Ureter (tissue), 1 donor: Measurements from ENCODE around the gene WDR82. TPM values are rescaled to one million over a fixed set of nuclear protein-coding genes. Genes with fewer than 3 reads are reported as not detected.

Experiments used
- DNase-seq: peaks from one replicate; pipeline ENCODE4 v3.0.0-alpha.2; 2020; ENCODE audit warnings: low spot score
- total RNA-seq: library from RNA; stranded (reverse); gene quantifications from one replicate; pipeline ENCODE4 v1.2.4, GENCODE V29; 2023
- donor health status: DM: yes; HTN: yes; CAD: no.

Gene WDR82
- total RNA-seq, 1 donor from 2014 or later, result 81.6 TPM

DNA sequence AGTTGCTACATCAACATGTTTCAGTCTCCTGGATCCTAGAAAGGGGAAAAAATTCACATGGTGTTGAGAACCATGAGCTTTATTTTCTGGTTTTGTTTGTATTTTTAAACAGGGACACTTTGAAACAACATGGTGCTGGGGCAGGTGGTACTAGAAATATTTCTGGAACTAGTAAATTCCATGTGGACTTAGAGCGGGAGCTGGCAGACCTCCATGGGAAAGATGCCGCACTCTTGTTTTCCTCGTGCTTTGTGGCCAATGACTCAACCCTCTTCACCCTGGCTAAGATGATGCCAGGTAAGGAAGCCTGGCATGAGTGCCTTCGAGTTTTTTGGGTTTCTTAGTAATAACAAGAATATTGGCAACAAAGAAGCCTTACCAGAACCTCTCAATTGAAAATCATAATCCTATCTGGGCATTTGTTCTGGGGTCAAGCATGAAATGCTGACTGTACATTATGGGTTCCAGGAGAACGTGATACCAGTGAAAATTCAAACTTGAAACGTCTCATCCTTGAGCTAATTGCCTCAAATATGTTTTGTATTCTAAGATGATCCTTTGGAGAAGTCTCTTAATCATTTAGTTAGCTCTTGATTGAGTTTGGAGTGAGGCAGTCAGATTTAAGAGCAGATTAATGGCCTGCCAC is 72.6 kb downstream of the WDR82 start:
- no peak for DNase-seq

Other genes starting within 250 kb of the WDR82 start
- gene DUSP7, start 222.1 kb downstream of the WDR82 start, total RNA-seq, result 22.2 TPM
- gene POC1A, start 124.2 kb downstream of the WDR82 start, total RNA-seq, result 3.6 TPM
- 144 TPM for gene ALAS1, start 80.5 kb downstream of the WDR82 start, total RNA-seq
- 0.26 TPM for gene TLR9, start 53.0 kb downstream of the WDR82 start, total RNA-seq
- gene TWF2, start 39.5 kb downstream of the WDR82 start, total RNA-seq, result 65.3 TPM
- gene PPM1M, start 32.9 kb downstream of the WDR82 start, total RNA-seq, result 16.1 TPM
- 18.7 TPM for gene GLYCTK, start 9.2 kb upstream of the WDR82 start, total RNA-seq
- 16.6 TPM for gene DNAH1, start 37.7 kb upstream of the WDR82 start, total RNA-seq
- gene BAP1, start 131.4 kb upstream of the WDR82 start, total RNA-seq, result 62.4 TPM
- gene PHF7, start 132.0 kb upstream of the WDR82 start, total RNA-seq, result 11.4 TPM
- gene SEMA3G, start 166.5 kb upstream of the WDR82 start, total RNA-seq, result 7.5 TPM
- 9.4 TPM for gene TNNC1, start 175.4 kb upstream of the WDR82 start, total RNA-seq
- gene NISCH, start 177.0 kb upstream of the WDR82 start, total RNA-seq, result 140 TPM
- gene STAB1, start 216.7 kb upstream of the WDR82 start, total RNA-seq, result 191 TPM